ENCODE results near the gene JCAD.
"Not testable (repeated sequence)": the region's sequence is repeated elsewhere in the genome, so short reads cannot be mapped to it uniquely, and the experiment has no call there.

JCAD gene

GRCh38 chr10:29991382-29991781 is 68.0 kb downstream of the JCAD start:
- no peak for TF ChIP-seq POLR2A (IDR thresholded peaks at IDR 0.05; ENCODE audit: low read depth, low read length)
- FAIRE-seq (no peak), DNase-seq (ENCODE audit: insufficient read length, low spot score) (no peak)

- no peak for FAIRE-seq
- no peak for TF ChIP-seq POLR2A (IDR thresholded peaks at IDR 0.05; ENCODE audit: low read depth, low read length)
- no peak for DNase-seq (ENCODE audit: insufficient read length, low spot score)
These were observed 71.9 kb downstream of the JCAD start for GRCh38 chr10:29987471-29987870.

GRCh38 chr10:29982997-29983648 is 76.3 kb downstream of the JCAD start:
- DNase-seq (ENCODE audit: insufficient read length, low spot score) (no peak), FAIRE-seq (no peak)
- no peak for TF ChIP-seq POLR2A (IDR thresholded peaks at IDR 0.05; ENCODE audit: low read depth, low read length)

- no peak for DNase-seq (ENCODE audit: insufficient read length, low spot score)
- FAIRE-seq: no peak
- no peak for TF ChIP-seq POLR2A (IDR thresholded peaks at IDR 0.05; ENCODE audit: low read depth, low read length)
These were observed 77.9 kb downstream of the JCAD start for GRCh38 chr10:29981510-29981909.

- FAIRE-seq (no peak), DNase-seq (ENCODE audit: insufficient read length, low spot score) (no peak)
- TF ChIP-seq POLR2A (IDR thresholded peaks at IDR 0.05; ENCODE audit: low read depth, low read length): no peak
These were observed 79.3 kb downstream of the JCAD start for GRCh38 chr10:29980084-29980483.

- not testable (repeated sequence) for FAIRE-seq
These were observed 80.0 kb downstream of the JCAD start for GRCh38 chr10:29979421-29979779.

GRCh38 chr10:29977171-29977570 is 82.2 kb downstream of the JCAD start:
- no peak for FAIRE-seq
- DNase-seq (ENCODE audit: insufficient read length, low spot score): no peak

More at GRCh38 chr10:29979421-29979779, 80.0 kb downstream of the JCAD start:
- not testable (repeated sequence) for DNase-seq (ENCODE audit: insufficient read length, low spot score)

GRCh38 chr10:29976134-29976533 is 83.3 kb downstream of the JCAD start:
- FAIRE-seq: no peak
- TF ChIP-seq POLR2A (IDR thresholded peaks at IDR 0.05; ENCODE audit: low read depth, low read length): no peak
- DNase-seq (ENCODE audit: insufficient read length, low spot score): no peak

More at GRCh38 chr10:29977171-29977570, 82.2 kb downstream of the JCAD start:
- TF ChIP-seq POLR2A (IDR thresholded peaks at IDR 0.05; ENCODE audit: low read depth, low read length): no peak

GRCh38 chr10:29974773-29975172 is 84.6 kb downstream of the JCAD start:
- DNase-seq (ENCODE audit: insufficient read length, low spot score) (no peak), FAIRE-seq (no peak)
- TF ChIP-seq POLR2A (IDR thresholded peaks at IDR 0.05; ENCODE audit: low read depth, low read length): no peak

- DNase-seq (ENCODE audit: insufficient read length, low spot score) (no peak), FAIRE-seq (no peak)
- TF ChIP-seq POLR2A (IDR thresholded peaks at IDR 0.05; ENCODE audit: low read depth, low read length): no peak
These were observed 85.5 kb downstream of the JCAD start for GRCh38 chr10:29973921-29974320.

- DNase-seq (ENCODE audit: insufficient read length, low spot score) (no peak), FAIRE-seq (no peak)
- TF ChIP-seq POLR2A (IDR thresholded peaks at IDR 0.05; ENCODE audit: low read depth, low read length): no peak
These were observed 88.8 kb downstream of the JCAD start for GRCh38 chr10:29970576-29970975.

- no peak for FAIRE-seq
- TF ChIP-seq POLR2A (IDR thresholded peaks at IDR 0.05; ENCODE audit: low read depth, low read length): no peak
- no peak for DNase-seq (ENCODE audit: insufficient read length, low spot score)
These were observed 89.4 kb downstream of the JCAD start for GRCh38 chr10:29970012-29970396.

- DNase-seq (ENCODE audit: insufficient read length, low spot score): no peak
- no peak for FAIRE-seq
- no peak for TF ChIP-seq POLR2A (IDR thresholded peaks at IDR 0.05; ENCODE audit: low read depth, low read length)
These were observed 90.0 kb downstream of the JCAD start for GRCh38 chr10:29969255-29970011.

GRCh38 chr10:29968585-29968984 is 90.8 kb downstream of the JCAD start:
- FAIRE-seq (no peak), DNase-seq (ENCODE audit: insufficient read length, low spot score) (no peak)
- no peak for TF ChIP-seq POLR2A (IDR thresholded peaks at IDR 0.05; ENCODE audit: low read depth, low read length)

GRCh38 chr10:29966269-29966668 is 93.1 kb downstream of the JCAD start:
- FAIRE-seq: no peak
- DNase-seq (ENCODE audit: insufficient read length, low spot score): no peak
- no peak for TF ChIP-seq POLR2A (IDR thresholded peaks at IDR 0.05; ENCODE audit: low read depth, low read length)

Measured in H54 (cell line).